NCI-H146 (cell line): ENCODE results near the gene ZFP36L1.
A peak's percentile ranks its signal among the peaks of the same experiment; 100 is the strongest.

Experiments
- DNase-seq: peaks from one replicate; lab custom pipeline; 2025; lab: John Stamatoyannopoulos, UW

The ZFP36L1 gene

GRCh38 chr14:68762953-68763764 is 29.7 kb downstream of the ZFP36L1 start:
- peak; percentile 59 for DNase-seq

DNA sequence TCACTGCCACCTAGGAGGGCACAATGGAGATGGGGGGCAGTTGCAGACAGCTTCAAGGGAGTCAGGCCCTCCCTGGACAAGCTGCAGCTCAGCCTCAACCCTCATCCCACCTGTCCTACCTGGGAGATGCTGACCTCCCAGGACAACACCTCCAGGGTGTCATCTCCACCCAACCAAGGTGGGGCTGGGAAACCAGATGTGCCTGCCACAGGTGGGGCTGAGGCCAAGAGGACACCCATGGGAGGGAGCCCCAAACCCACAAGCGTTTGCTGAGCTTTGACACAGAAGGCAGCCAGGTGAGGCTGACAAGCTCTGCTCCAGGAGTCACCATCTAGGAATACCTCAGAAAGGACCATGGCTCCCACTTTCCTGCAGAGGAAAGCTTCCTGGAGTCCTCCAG is 31.5 kb downstream of the ZFP36L1 start:
- no peak for DNase-seq

DNA sequence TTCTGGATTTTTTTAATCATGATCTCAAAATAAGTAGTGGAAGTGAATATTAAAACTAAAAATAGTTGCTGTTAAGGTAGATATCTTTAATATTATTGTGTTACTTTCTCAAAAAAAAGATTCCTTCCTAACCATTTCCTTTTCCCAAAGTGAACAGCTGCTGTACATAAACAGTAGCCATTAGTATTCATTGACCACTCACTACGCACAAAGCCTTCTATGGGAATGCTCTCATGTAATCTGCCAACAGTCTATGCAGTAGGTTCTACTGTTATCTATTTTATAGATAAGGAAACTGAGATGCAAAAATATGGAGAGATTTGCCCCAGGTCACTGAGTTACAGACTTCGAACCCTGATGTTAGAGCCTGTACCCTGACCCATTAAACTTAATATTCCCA is 32.1 kb downstream of the ZFP36L1 start:
- DNase-seq = no peak

DNA sequence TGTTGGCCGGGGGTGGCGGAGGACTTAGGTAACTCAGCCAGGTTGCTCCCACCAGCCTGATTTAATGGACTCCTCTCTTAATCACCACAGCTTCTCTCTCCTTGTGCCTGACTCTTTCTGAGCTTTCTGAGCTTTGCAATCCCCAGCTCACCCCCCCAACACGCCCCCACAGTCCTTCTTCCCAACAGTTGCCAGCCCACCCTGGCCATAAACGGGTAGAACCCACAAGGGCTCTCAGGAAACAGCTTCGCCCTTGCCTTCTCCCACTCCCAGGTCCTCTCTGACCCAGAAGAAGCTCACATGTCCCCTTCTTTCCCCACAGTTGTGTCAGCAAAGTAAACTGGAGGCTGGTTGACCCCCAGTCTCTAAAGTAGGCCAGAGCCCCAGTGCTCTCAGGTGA is 32.9 kb downstream of the ZFP36L1 start:
- no peak for DNase-seq

DNA sequence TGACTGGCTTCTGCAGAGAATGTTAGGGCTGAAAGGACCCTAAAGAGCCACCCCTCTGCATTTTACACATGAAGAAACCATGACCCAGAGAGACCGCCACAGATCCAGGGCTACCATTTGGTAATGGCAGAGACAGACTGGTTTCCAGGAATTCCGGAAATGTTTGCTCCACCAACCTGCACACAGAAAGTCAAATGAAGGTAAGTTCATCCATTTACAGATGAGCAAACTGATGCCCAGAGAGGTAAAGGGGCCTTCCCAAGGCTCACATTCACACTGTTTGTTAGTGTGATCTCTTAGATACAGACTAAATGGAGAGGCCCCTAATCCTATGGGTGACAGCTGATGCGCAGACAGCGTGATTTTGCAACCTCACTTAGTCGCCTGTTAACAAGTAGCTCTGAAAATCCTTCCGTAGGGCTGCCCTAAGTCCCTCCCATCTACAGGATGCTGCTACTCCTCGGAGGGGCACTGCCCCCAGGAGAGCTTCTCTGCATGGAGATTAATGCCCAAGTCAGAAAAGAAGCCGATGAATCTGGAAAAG is 33.8 kb downstream of the ZFP36L1 start:
- no peak for DNase-seq

- peak; percentile 41 for DNase-seq
These were observed 34.6 kb downstream of the ZFP36L1 start for GRCh38 chr14:68758301-68758700.

DNA sequence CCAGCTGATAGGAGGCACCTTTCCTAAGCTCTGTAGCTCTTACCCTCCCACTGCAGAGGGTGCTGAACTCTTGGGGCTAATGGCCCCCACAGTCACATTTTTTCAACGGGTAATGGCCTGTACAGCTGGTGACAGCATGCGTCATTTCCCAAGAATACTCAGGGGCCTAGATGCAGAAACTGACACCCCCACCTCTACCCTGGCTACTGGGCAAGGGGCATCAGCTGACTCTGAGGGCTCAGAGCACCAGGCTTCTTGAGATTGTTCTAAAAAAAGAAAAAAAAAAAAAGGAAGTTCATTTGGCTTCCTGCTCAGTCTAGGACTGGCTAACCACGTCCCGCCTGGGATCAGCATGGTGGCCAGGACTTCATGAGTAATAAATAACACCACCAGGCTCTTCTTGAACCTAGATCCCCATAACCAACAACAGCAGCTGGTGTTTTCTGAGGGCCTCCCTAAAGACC is 35.2 kb downstream of the ZFP36L1 start:
- DNase-seq = no peak

- no peak for DNase-seq
These were observed 36.1 kb downstream of the ZFP36L1 start for GRCh38 chr14:68756734-68757133.

GRCh38 chr14:68756000-68756481 is 36.8 kb downstream of the ZFP36L1 start:
- no peak for DNase-seq

DNA sequence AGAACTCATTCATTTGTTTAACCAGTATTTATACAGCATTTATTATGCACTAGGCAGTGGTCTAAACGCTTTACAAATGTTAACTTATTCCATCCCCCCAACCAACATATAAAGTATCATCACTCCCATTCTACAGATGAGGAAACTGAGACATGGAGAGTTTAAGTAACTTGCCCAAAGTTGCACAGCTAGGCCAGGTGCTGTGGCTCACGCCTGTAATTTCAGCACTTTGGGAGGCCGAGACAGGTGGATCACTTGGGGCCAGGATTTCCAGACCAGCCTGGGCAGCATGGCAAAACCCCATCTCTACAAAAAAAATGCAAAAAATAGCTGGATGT is 37.9 kb downstream of the ZFP36L1 start:
- DNase-seq = no peak

DNA sequence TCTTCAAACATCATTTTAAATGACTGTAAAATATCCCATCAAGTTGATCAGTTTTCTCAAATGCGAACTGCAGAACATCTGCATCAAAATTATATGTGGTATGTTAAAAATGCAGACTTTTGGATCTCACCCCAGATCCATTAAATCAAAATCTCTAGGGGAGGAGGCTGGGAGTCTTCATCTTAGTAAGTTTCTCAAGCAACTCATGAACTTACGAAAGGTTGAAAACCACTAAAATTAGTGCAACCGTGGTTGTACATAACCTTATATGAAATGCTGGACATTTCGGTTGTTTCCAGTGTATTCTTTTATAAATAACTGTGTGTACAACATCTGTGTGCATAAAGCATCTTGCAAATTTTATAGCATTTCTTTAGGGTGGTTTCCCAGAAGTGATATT is 39.2 kb downstream of the ZFP36L1 start:
- no peak for DNase-seq

GRCh38 chr14:68752271-68753006 is 40.4 kb downstream of the ZFP36L1 start:
- no peak for DNase-seq

DNA sequence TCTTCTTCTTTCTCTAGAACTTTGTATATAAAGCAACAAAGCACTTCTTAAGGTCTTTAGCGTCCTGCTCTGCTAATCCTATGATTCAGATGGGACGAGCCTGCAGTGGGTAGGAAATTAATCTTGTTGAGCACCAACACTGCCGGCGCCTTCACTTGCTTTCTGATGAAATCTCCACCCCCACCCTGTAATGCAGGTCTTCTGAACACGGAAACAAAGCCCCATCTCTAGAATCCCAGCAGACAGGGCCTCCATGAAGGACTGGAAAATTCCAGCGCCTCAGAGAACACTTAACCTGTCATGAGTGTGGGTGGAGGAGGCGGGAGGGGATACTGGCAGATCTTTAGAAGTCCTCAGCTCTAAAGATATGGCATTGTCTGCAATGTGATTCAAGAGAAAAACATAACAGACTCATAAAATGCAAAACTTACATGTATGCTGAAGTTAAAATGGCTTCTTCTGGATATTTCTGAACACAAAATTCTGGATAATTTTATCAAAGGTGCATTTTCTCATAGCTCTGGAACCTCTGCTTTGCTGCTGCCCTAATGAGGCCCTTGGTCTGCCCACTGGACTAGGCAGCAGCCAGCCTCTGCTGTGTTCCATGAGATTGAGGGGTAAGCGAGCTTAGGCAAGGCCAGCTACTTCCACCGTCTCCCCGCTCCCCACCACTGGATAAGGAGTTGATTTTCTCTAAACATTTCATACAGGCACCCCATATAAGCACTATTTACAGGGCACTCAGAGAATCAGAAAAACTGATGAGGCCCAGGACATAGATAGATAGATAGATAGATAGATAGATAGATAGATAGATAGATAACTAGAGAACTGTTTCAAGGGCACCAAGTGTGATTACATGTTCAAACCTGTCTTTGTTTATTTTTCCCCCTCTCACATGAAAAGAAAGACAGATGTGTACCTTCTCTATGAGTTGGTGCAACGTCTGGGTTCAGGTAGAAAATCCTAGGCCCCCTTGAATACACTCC is 43.1 kb downstream of the ZFP36L1 start:
- DNase-seq = no peak

DNA sequence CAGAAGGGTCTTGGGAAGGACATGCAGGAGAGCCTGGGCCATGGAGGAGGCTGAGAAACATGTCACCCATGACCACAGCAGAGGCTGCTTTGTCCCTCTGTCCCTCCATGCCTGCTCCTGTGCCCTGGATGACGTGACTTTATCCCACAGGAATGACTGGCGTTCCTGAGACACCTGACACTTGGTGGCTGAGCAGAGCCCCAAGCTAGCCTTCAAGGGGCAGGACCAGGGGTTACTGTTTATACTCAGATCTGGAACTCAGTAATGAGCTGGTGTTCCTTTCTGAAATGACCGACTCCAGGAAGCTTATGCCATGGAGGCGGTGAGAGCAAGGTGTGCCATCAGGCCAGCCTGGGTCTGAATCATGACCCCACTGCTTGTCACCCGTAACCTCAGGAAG is 44.2 kb downstream of the ZFP36L1 start:
- DNase-seq = no peak

- no peak for DNase-seq
These were observed 44.6 kb downstream of the ZFP36L1 start for GRCh38 chr14:68748260-68748659.

DNA sequence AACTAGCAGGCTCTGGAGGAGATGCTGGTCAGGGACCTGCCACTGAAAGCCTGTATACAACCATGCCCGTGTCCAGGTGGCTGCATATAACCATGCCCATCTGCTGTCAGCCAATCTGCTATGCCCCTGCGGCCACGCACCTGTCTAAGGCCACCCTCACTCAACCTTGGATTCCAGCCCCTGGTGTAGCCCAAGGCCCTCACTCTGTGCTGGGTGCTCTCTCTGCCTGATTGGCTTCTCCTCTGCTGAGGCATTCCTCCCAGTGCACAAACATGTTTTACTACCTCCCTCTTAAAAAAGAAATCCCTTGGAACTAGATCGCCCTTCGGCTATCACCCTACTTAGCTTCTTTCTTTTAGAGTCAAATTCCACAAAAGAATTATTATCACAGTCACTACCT is 45.5 kb downstream of the ZFP36L1 start:
- no peak for DNase-seq

DNA sequence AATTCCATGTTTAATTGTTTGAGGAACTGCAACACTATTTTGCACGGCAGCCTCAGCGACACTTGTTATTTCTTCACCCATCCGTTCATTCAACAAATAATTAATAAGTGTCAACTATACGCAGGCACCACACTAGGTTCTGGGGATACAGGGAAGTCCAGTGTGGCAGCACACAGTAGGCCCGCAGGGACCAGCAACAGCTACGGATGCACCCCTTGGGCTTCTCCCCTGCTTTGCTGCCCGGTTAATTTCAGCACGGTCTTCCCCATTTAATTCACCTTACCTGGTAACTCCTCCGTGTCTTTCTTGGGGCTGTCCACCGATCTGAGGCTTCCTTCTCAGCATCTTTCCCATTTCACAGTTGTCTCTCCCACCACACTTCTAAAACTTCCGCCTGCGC is 48.3 kb downstream of the ZFP36L1 start:
- no peak for DNase-seq

DNA sequence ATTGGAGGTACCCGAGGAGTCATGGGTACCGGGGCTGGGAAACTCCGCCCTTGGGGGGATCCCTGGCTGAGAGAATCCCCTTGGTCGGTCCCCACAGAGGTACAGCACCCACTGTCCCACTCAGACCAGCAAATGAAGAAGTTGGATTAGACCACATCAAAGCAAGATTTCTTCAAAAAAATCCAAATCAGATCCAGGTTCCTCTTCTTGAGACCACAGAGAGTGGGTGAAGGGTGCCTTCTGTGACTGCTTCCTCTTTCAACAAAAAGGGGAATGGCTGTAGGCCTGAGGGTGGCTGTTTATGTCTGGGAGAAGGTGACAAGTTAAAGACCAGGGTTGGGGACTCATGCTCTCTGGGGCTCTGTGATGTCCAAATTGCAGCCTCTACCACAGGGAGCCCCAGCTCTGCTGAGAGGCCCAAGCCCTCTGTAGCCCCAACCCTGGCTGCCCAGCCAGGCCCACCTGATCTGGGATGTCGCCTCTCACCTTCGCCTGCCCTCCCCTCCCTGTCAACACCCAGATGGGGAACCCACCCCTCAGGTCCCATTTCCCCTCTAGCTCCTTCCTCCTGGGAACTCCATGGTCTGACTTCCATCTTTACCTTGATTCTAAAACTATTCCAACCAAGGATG is 50.9 kb downstream of the ZFP36L1 start:
- DNase-seq = no peak

- no peak for DNase-seq
These were observed 51.4 kb downstream of the ZFP36L1 start for GRCh38 chr14:68741477-68741791.

DNA sequence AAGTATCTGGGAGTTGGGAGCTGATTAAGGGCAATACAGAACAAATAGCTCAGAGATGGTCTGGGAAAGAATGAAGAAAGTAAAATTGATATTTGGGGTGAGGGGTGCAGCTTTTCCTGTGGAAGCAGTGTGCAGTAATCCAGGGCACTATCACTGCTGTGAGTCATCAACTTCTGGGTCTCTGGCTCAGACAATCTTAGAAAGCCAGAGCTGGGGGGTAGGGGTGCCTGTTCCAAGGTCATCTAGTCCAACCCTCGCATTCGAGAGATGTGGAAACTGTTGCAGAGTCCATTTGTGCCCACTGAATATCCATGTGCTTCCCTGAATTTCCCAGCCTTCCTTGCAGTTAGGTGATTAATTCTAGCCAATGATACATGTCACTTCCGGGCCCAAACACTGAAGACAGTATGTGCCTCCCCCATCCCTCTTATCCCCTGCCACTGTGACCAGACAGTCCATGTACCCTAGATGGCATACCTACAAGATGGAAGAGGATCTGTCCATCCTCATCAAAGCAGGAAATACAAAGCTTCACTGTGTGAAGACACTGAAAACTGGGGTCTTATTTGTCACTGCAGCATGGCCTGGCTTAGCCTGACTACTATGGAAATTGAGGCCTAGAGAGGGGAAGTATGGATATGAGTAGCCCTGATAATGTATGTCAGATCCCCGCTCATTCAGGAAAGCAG is 51.9 kb downstream of the ZFP36L1 start:
- no peak for DNase-seq

GRCh38 chr14:68739701-68740100 is 53.2 kb downstream of the ZFP36L1 start:
- DNase-seq = no peak
